Psoas muscle (tissue), 8 donors: ENCODE data around the gene ANKMY1. TPM values are rescaled to one million over a fixed set of nuclear protein-coding genes. Genes with fewer than 3 reads are reported as not detected.

Experiments
- ATAC-seq, 4 donors: fragments of 200-7000 bp; cut with Tn5 transposase; one replicate each; pipeline ENCODE4 v1.9.1; 2020; ENCODE audit warnings: moderate library complexity in 3 of 4, mild to moderate bottlenecking in 2 of 4
- DNase-seq, 2 donors: peaks; one replicate each; pipeline ENCODE4 v3.0.0-alpha.2; 2020
- H3K27ac ChIP-seq: fragments of 200-600 bp; one replicate; pipeline ENCODE4 v1.8.0; 2022
- H3K27me3 ChIP-seq, 3 donors: fragments of 200-600 bp in 1 of 3; one replicate each; pipeline versions ENCODE4 v1.6.1 to v1.8.0; 2013 to 2022; ENCODE audit warnings: low read length in 2 of 3, mild to moderate bottlenecking in 2 of 3, moderate library complexity in 1 of 3; ENCODE audit not compliant: insufficient read depth in 3 of 3
- H3K36me3 ChIP-seq, 2 donors: fragments of 200-600 bp in 1 of 2; one replicate each; pipeline versions ENCODE4 v1.6.1 to v1.8.0; 2013 to 2022; ENCODE audit warnings: low read depth in 1 of 2, mild to moderate bottlenecking in 1 of 2, moderate library complexity in 1 of 2; ENCODE audit not compliant: insufficient read depth in 1 of 2
- H3K4me1 ChIP-seq: fragments of 200-600 bp; one replicate; pipeline ENCODE4 v1.8.0; 2022
- H3K4me3 ChIP-seq: fragments of 200-600 bp; one replicate; pipeline ENCODE4 v1.8.0; 2022; ENCODE audit warnings: mild to moderate bottlenecking
- H3K9me3 ChIP-seq: fragments of 200-600 bp; one replicate; pipeline ENCODE4 v1.8.0; 2022
- WGBS, 3 donors: extraction: QIAGEN DNeasy Blood & Tissue Kit; methylation state at CpG; one replicate each; pipeline versions ENCODE4 v1.1.6 to v1.1.7; 2013; 5-methylcytosine and 5-hydroxymethylcytosine counted together
- intact Hi-C, 2 donors: fragments of 100-400 bp; cut with DNase I; formaldehyde crosslinking; loops; one replicate each; pipeline versions ENCODE4 v1.11.0 to v1.14.2; 2022
- long read RNA-seq, 2 donors: library from polyadenylated mRNA; unstranded; transcript quantifications; one replicate each; pipeline ENCODE4 v2.0.0, GENCODE V29; 2021
- polyA plus RNA-seq, 3 donors: library from polyadenylated mRNA; stranded (reverse); fragments of 200-250 nt; gene quantifications; one replicate each; pipeline ENCODE4 v1.2.3, GENCODE V29; 2013
- total RNA-seq, 4 donors: library from RNA; stranded (reverse); fragmentation: NEBNext Ultra II Directional in 2 of 4; extraction: Animal tissue kit (Norgen Biotek cat#: 25700) in 2 of 4; gene quantifications; one replicate each; pipeline versions ENCODE4 v1.2.1 to v1.2.4, GENCODE V29; 2021 to 2023
- TF ChIP-seq, protein P1 (sequence below): fragments of 200-600 bp; IDR thresholded peaks from one replicate; pipeline ENCODE4 v1.8.0; 2022; ENCODE audit warnings: antibody characterized with exemption
- donor health status: healthy with polysubstance abuse.
- donor health status: DM: no; HTN: no; CAD: no; lungs with moderate emphysema.
- donor health status: Bipolar disorder and iron deficiency.
- donor health status: healthy.
- donor health status: DM: yes; HTN: yes; CAD: no.
- donor health status: DM: no; HTN: no; CAD: no.
- donor health status: DM: no; HTN: no; CAD: no.
- donor health status: DM: yes; HTN: yes; CAD: no.

Gene ANKMY1
- total RNA-seq (1 to 10 TPM; 3.0 to 5.8 (median 4.6) TPM), polyA plus RNA-seq (1 to 10 TPM; 1.4 to 2.5 (median 2.4) TPM)
- long read RNA-seq, donor 1, partial matches to known transcripts, result 1 of 6 reads
- long read RNA-seq, donor 1, other reads (novel, unspliced or antisense), result 5 of 6 reads
- long read RNA-seq, donor 2, partial matches to known transcripts, result 0 of 13 reads
- long read RNA-seq, donor 2, other reads (novel, unspliced or antisense), result 12 of 13 reads

DNA sequence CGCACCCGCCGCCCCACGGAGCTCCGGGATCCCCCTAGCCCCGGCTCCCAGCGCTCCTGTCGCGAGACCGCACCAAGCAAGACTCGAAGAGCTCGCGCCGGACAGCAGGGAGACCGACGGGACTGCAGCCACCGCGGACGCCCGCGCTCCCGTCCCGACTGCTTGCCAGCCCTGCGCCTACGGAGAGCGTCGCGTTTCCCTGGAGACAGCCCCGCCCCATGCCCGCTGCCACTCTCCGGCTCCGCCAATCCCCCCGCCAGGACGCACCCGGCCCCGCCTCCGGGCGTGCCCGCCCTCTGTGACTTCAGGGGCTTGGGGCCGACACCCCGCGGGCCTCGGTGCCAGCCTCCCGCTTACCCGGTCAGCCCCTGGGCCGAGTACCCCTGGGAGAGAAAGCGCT, at the start of gene ANKMY1:
Gene ANKMY1 (minus strand): TSS at position 181 of the 400 bp plus-strand sequence. CDS start 653 bp downstream, outside the sequence.
- intact Hi-C loops, result no loop called here
- H3K27me3 ChIP-seq, result no peaks in the 10 kb centered on the region
- TF ChIP-seq, protein P1, sequence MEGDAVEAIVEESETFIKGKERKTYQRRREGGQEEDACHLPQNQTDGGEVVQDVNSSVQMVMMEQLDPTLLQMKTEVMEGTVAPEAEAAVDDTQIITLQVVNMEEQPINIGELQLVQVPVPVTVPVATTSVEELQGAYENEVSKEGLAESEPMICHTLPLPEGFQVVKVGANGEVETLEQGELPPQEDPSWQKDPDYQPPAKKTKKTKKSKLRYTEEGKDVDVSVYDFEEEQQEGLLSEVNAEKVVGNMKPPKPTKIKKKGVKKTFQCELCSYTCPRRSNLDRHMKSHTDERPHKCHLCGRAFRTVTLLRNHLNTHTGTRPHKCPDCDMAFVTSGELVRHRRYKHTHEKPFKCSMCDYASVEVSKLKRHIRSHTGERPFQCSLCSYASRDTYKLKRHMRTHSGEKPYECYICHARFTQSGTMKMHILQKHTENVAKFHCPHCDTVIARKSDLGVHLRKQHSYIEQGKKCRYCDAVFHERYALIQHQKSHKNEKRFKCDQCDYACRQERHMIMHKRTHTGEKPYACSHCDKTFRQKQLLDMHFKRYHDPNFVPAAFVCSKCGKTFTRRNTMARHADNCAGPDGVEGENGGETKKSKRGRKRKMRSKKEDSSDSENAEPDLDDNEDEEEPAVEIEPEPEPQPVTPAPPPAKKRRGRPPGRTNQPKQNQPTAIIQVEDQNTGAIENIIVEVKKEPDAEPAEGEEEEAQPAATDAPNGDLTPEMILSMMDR, result no peak
- WGBS, 3 donors, result 3 to 5% (median 4%) methylated on average over 34 to 47 of the region's 47 CpGs
- H3K36me3 ChIP-seq, result peaks cover 0 to 18% of the 10 kb centered on the region in 2 donors
- no peaks in the 10 kb centered on the region for H3K9me3 ChIP-seq
- H3K27ac ChIP-seq, result no peak within 1 kb of the TSS
- ATAC-seq, result peak; percentile 18 to 30 (median 24)
- H3K4me3 ChIP-seq, result peak within 1 kb of the TSS; percentile 64
- peaks cover 42% of the 10 kb centered on the region for H3K4me1 ChIP-seq
- DNase-seq, result peak; percentile 77 to 86

DNA sequence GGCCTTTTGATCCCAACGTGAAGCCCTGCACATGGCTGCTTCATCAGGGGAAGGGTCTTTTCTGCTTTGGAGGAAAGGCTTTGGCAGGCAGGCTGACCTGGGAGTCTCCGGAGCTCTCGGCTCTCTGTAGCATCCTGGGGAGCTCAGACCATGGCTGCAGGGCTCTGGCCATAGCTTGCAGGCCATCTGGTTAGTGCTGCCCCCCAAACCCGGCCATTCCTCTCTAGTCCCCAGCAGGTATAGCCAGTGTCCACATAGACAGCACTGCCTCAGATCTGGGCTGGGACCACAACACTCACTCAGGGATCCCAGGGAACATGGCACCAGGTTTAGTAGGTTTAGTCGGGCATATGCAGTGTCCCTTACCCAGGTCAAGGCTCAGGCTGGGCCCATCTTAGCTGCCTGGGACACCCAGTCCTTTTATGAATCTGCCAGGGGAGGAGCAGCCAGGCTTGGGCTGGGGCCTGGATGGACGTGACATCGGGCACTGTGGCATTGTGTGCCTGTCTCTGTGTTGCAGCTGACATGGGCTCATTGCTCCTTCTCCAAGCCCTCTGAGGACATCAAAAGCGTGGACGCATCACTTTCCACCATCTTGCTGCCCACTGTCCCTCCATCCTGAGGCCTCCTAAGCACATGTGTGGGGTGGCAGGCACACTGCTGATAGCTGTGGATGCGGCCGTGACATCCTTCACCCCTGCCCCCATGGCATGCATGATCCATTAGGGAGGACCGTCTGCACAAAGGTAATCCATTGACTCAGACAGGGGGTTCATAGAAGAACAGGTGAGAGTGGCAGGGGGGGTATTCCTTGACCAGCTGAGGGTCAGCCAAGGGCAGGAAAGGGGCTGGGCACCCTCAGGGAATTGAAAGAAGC, 48.3 kb upstream of the ANKMY1 start:
- no peaks in the 10 kb centered on the region for H3K4me1 ChIP-seq
- 76 to 86% (median 81%) methylated on average over 12 of the region's 12 CpGs for WGBS, 3 donors
- H3K9me3 ChIP-seq, result no peaks in the 10 kb centered on the region
- TF ChIP-seq, protein P1, result no peak
- intact Hi-C loops, result no loop called here
- H3K27ac ChIP-seq, result no peak overlapping the region
- DNase-seq (peak; percentile 7 to 28), ATAC-seq (no peak)
- H3K27me3 ChIP-seq, result no peaks in the 10 kb centered on the region
- no peak overlapping the region for H3K4me3 ChIP-seq
- no peaks in the 10 kb centered on the region for H3K36me3 ChIP-seq

DNA sequence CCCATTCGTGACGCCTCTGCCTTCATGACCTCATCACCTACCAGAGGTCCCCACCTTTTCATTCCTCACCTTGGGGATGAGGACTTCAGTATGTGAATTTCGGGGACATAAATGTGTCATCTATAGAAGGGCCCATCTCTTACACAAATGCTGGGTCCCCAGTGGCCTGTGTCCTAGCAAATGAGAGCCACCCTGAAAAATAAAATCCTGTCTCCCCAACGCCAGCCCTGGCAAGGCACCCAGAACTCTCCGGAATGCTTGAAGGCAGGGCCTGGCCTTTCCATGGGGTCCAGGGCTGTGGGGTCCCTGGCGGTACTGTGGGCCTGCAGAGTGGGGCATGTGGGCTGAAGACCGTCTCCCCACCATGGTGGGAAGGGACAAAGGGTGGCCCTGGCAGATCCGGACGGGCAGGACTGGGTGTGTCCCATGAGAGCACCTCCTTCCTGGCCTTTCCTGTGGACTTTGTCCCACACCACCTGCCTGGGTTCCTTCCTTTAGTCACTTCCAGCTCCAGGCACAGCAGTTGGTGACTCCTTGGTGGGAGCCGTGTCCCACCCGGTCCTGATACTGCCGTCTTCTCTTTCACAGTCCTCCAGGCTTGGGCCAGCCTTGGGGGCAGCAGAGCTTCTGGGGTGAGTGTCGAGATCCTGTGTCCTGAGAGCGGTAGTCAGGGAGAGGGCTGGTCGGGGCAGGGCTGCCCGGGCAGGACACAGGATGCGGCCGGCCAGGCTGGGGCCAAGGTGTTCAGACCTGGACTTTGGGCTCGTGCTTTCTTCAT, 47.3 kb upstream of the ANKMY1 start:
- no peaks in the 10 kb centered on the region for H3K9me3 ChIP-seq
- H3K27ac ChIP-seq, result no peak overlapping the region
- H3K4me3 ChIP-seq, result no peak overlapping the region
- H3K4me1 ChIP-seq, result no peaks in the 10 kb centered on the region
- no peaks in the 10 kb centered on the region for H3K27me3 ChIP-seq
- no peaks in the 10 kb centered on the region for H3K36me3 ChIP-seq
- ATAC-seq, result no peak
- WGBS, 3 donors, result 80 to 87% (median 83%) methylated on average over 18 to 19 of the region's 19 CpGs
- intact Hi-C loops, result no loop called here
- peak; percentile 7 to 42 for DNase-seq
- TF ChIP-seq, protein P1, result no peak

GRCh38 chr2:240604291-240604938, 46.6 kb upstream of the ANKMY1 start:
- TF ChIP-seq, protein P1, result peak; percentile 65
- H3K36me3 ChIP-seq, result peaks cover 0 to 7% of the 10 kb centered on the region in 2 donors
- 33 to 37% (median 34%) methylated on average over 10 to 11 of the region's 11 CpGs for WGBS, 3 donors
- no peaks in the 10 kb centered on the region for H3K27me3 ChIP-seq
- peak; percentile 79 to 92 (median 82) for ATAC-seq
- H3K27ac ChIP-seq, result no peak overlapping the region
- intact Hi-C loops, result no loop called here
- no peaks in the 10 kb centered on the region for H3K4me1 ChIP-seq
- no peak overlapping the region for H3K4me3 ChIP-seq
- DNase-seq, result peak; percentile 78 to 92
- no peaks in the 10 kb centered on the region for H3K9me3 ChIP-seq
